ENCODE results near the gene PON1. TPM values are rescaled to one million over a fixed set of nuclear protein-coding genes. Genes with fewer than 3 reads are reported as not detected.
A peak's percentile ranks its signal among the peaks of the same experiment; 100 is the strongest.

PON1 gene
- polyA plus RNA-seq, 2 donors, result not detected

DNA sequence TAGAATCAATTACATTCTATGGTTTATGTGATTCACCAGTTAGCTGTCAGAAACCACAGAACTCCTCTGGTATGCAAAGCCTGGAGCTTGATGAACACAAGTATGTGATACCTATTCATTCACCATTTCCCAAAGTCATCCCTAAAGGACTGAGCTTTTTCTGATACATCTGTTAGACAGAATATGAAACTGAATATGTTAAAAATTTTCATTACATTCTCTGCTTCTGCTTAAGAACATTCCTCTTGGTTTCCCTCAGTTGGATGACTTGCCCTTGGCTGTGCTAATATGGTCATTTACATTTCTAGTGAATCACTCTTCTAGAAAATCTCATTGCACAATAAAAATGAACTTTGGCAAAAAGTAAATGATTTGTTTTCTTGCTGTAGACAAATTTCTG, 10.8 kb upstream of the PON1 start:
- no peaks in the 10 kb centered on the region for H3K36me3 ChIP-seq (ENCODE audit: control insufficient read depth in 2 of 2, insufficient read depth in 2 of 2, low read length in 1 of 2)
- no peaks in the 10 kb centered on the region for H3K4me1 ChIP-seq (ENCODE audit: control insufficient read depth in 2 of 2, insufficient read depth in 2 of 2, low read length in 1 of 2)
- no peaks in the 10 kb centered on the region for H3K27me3 ChIP-seq (ENCODE audit: control insufficient read depth in 1 of 2, insufficient read depth in 2 of 2, low read length in 2 of 2)
- no peaks in the 10 kb centered on the region for H3K9me3 ChIP-seq (ENCODE audit: control insufficient read depth in 2 of 2, insufficient read depth in 1 of 2, low read depth in 1 of 2, low read length in 1 of 2)
- no peak overlapping the region for H3K27ac ChIP-seq (ENCODE audit: low read depth in 2 of 2, low read length in 1 of 2)
- H3K4me3 ChIP-seq (ENCODE audit: low read depth in 1 of 2, low read length in 2 of 2), result no peak overlapping the region

DNA sequence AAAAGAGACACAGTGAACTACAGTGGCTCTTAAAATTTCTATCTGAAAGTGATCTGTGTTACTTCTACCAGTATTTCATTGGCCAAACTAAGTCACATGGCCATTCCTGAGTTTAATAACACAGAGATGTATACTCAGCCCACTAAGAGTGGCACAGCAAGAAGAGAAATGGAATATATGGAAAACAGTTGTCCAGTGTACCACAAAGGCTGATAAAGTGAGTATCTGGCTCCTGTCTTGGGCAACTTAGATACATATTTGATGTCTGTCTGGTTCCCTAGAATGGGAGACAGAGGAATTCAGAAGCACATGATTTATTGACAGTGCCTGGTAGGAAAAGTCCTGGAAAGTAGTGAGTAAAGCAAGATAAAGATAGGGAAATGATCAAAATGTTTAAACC, 10.1 kb upstream of the PON1 start:
- Histone ChIP-seq H3K4me1 (ENCODE audit: control insufficient read depth in 2 of 2, insufficient read depth in 2 of 2, low read length in 1 of 2) (no peaks in the 10 kb centered on the region), H3K36me3 (ENCODE audit: control insufficient read depth in 2 of 2, insufficient read depth in 2 of 2, low read length in 1 of 2) (no peaks in the 10 kb centered on the region), H3K4me3 (ENCODE audit: low read depth in 1 of 2, low read length in 2 of 2) (no peak overlapping the region), H3K9me3 (ENCODE audit: control insufficient read depth in 2 of 2, insufficient read depth in 1 of 2, low read depth in 1 of 2, low read length in 1 of 2) (no peaks in the 10 kb centered on the region), H3K27ac (ENCODE audit: low read depth in 2 of 2, low read length in 1 of 2) (no peak overlapping the region), H3K27me3 (ENCODE audit: control insufficient read depth in 1 of 2, insufficient read depth in 2 of 2, low read length in 2 of 2) (no peaks in the 10 kb centered on the region)

DNA sequence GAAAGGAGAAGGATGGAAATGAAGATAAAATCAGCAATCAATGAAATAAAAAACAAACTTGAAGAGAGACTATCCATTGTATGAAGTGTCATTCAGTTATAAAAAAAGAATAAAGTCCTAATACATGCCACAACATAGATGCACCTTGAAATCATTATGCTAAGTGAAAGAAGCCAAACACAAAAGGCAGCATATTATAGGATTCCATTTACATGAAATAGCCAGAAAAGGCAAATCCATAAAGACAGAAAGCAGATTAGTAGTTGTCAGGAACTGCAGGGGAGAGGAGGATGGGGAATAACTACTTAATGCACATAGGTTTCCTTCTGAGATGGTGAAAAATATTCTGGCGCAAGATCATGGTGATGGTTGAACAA, 6.6 kb upstream of the PON1 start:
- H3K4me3 ChIP-seq (ENCODE audit: low read depth in 1 of 2, low read length in 2 of 2), result peak overlapping the region in 1 of 2 donors; percentile 43
- WGBS, 2 donors, result 95 to 97% methylated on average over 1 of the region's 1 CpG

DNA sequence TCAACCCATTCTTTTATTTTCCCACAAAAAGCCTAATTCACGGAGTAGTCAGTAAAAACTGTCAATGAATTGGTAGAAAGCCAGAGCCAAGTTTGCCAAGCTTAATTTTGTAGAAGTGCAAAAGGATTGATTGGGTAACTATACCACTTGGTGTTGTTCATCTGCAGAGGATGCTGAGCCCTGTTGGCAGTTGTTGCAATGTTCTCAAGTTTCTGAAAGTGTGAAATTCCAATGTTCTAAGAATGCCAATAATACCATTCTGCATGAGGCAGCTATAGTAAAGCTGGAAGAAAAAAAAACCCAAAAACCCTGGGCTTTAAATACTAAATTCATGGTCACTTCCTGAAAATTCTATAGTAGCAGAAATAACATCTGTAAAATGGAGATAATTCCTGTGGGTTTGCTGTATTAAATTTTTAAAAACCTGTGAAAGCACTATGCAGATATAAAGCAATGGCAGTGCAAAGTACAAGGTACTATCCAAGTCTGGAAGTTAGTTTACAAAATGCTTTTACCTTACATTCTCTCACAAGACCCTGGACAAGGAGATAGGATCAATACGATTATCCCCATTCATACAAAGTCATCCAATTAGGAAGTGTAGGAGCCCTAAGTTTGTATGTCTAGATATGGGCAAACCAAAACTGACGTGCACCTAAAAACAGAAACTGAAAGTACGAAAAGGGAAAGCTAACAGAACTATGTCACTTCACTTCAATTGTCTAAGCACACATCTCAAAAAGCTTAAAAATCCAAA, 6.0 kb upstream of the PON1 start:
- H3K4me1 ChIP-seq (ENCODE audit: control insufficient read depth in 2 of 2, insufficient read depth in 2 of 2, low read length in 1 of 2), result no peaks in the 10 kb centered on the region
- no peaks in the 10 kb centered on the region for H3K9me3 ChIP-seq (ENCODE audit: control insufficient read depth in 2 of 2, insufficient read depth in 1 of 2, low read depth in 1 of 2, low read length in 1 of 2)
- H3K27ac ChIP-seq (ENCODE audit: low read depth in 2 of 2, low read length in 1 of 2), result no peak overlapping the region
- peaks cover 0 to 2% of the 10 kb centered on the region in 2 donors for H3K27me3 ChIP-seq (ENCODE audit: control insufficient read depth in 1 of 2, insufficient read depth in 2 of 2, low read length in 2 of 2)
- H3K4me3 ChIP-seq (ENCODE audit: low read depth in 1 of 2, low read length in 2 of 2), result peak overlapping the region in 1 of 2 donors; percentile 43
- WGBS, 2 donors, result 29 to 30% methylated on average over 4 of the region's 4 CpGs
- H3K36me3 ChIP-seq (ENCODE audit: control insufficient read depth in 2 of 2, insufficient read depth in 2 of 2, low read length in 1 of 2), result no peaks in the 10 kb centered on the region

More for the DNA sequence above, 6.6 kb upstream of the PON1 start:
- Histone ChIP-seq H3K9me3 (ENCODE audit: control insufficient read depth in 2 of 2, insufficient read depth in 1 of 2, low read depth in 1 of 2, low read length in 1 of 2) (no peaks in the 10 kb centered on the region), H3K4me1 (ENCODE audit: control insufficient read depth in 2 of 2, insufficient read depth in 2 of 2, low read length in 1 of 2) (no peaks in the 10 kb centered on the region), H3K36me3 (ENCODE audit: control insufficient read depth in 2 of 2, insufficient read depth in 2 of 2, low read length in 1 of 2) (no peaks in the 10 kb centered on the region), H3K27me3 (ENCODE audit: control insufficient read depth in 1 of 2, insufficient read depth in 2 of 2, low read length in 2 of 2) (no peaks in the 10 kb centered on the region), H3K27ac (ENCODE audit: low read depth in 2 of 2, low read length in 1 of 2) (no peak overlapping the region)

DNA sequence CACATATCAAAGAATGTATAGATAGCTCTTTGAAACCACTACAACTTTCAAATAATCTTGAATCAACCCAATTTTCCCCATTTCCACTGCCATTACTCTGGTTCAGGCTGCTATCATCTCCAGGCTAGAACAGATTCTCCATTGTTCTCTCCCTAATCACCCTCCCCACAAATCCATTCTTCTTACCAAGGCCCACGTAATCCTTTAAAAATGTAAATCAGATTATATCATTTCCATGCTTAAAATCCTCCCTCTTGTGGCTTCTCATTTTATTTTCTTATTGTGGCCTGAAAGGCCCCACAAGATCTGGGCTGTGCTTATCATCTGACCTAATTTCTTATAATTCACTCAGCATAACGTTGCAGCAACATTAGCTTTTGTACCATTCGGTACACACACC, 3.0 kb upstream of the PON1 start:
- H3K9me3 ChIP-seq (ENCODE audit: control insufficient read depth in 2 of 2, insufficient read depth in 1 of 2, low read depth in 1 of 2, low read length in 1 of 2), result no peaks in the 10 kb centered on the region
- H3K27me3 ChIP-seq (ENCODE audit: control insufficient read depth in 1 of 2, insufficient read depth in 2 of 2, low read length in 2 of 2), result peaks cover 0 to 5% of the 10 kb centered on the region in 2 donors
- H3K27ac ChIP-seq (ENCODE audit: low read depth in 2 of 2, low read length in 1 of 2), result no peak overlapping the region
- no peaks in the 10 kb centered on the region for H3K36me3 ChIP-seq (ENCODE audit: control insufficient read depth in 2 of 2, insufficient read depth in 2 of 2, low read length in 1 of 2)
- 84 to 85% methylated on average over 3 of the region's 3 CpGs for WGBS, 2 donors
- H3K4me1 ChIP-seq (ENCODE audit: control insufficient read depth in 2 of 2, insufficient read depth in 2 of 2, low read length in 1 of 2), result no peaks in the 10 kb centered on the region
- H3K4me3 ChIP-seq (ENCODE audit: low read depth in 1 of 2, low read length in 2 of 2), result no peak overlapping the region

DNA sequence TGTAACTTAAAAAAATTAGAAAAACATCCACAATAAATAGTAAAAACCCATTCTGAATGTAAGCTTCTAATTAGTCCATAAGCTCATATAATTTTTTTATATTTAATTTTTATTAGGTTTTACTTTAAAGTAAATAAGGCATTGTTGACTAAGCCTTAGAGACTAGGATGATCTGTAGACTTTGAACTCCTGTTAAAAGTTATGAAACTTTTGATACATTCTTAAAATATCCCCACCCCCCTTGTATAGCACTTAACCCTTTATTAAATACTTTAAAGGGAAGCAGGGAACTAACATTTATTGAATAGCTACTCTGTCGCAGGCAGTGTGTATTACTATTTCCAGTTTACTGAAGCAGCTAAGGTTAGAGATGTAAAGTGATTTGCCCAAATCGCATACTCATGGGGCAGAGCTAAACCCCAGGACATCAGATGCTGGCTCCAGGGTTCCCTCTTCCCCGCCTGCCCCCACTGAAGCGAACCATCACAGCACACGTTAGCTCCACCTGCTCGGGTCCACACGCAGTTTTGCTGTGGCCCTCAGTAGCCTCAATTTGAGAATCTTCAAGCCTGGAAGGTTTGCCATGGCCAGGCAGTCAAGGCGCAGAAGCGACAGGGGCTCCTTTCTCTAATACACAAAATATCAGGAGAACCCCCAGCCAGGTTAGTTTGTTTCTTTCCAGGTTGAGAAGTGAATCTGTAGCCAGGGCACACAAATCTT, 762 bp downstream of the PON1 start:
- 85% methylated on average over 9 of the region's 9 CpGs for WGBS, 2 donors

DNA sequence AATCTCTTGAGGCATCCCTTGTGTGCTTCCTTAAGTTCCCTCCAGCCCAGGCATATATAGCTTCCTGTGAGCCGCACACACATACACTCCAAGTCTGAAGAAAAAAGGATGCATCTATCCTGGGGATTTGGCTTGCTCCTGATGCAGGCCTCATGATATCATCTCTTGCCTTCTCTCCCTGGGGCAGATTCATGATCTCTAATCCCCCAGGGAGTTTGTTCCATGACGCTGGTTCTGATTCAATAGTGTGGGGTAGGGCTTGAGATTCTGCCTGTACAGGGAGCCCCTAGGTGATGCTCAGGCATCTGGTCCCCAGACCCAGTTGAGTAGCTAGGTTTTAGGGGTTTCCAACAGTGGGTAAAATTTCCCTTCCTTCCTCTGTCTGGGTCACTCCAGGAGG, 1.5 kb downstream of the PON1 start:
- no peaks in the 10 kb centered on the region for H3K36me3 ChIP-seq (ENCODE audit: control insufficient read depth in 2 of 2, insufficient read depth in 2 of 2, low read length in 1 of 2)
- H3K27me3 ChIP-seq (ENCODE audit: control insufficient read depth in 1 of 2, insufficient read depth in 2 of 2, low read length in 2 of 2), result peaks cover 0 to 5% of the 10 kb centered on the region in 2 donors
- H3K27ac ChIP-seq (ENCODE audit: low read depth in 2 of 2, low read length in 1 of 2), result no peak overlapping the region
- H3K4me1 ChIP-seq (ENCODE audit: control insufficient read depth in 2 of 2, insufficient read depth in 2 of 2, low read length in 1 of 2), result no peaks in the 10 kb centered on the region
- WGBS, 2 donors, result 68 to 76% methylated on average over 2 of the region's 2 CpGs
- H3K9me3 ChIP-seq (ENCODE audit: control insufficient read depth in 2 of 2, insufficient read depth in 1 of 2, low read depth in 1 of 2, low read length in 1 of 2), result no peaks in the 10 kb centered on the region
- H3K4me3 ChIP-seq (ENCODE audit: low read depth in 1 of 2, low read length in 2 of 2), result no peak overlapping the region

More for the DNA sequence above, 762 bp downstream of the PON1 start:
- Histone ChIP-seq H3K4me3 (ENCODE audit: low read depth in 1 of 2, low read length in 2 of 2) (no peak overlapping the region), H3K27ac (ENCODE audit: low read depth in 2 of 2, low read length in 1 of 2) (no peak overlapping the region), H3K36me3 (ENCODE audit: control insufficient read depth in 2 of 2, insufficient read depth in 2 of 2, low read length in 1 of 2) (no peaks in the 10 kb centered on the region), H3K4me1 (ENCODE audit: control insufficient read depth in 2 of 2, insufficient read depth in 2 of 2, low read length in 1 of 2) (no peaks in the 10 kb centered on the region), H3K27me3 (ENCODE audit: control insufficient read depth in 1 of 2, insufficient read depth in 2 of 2, low read length in 2 of 2) (peaks cover 0 to 5% of the 10 kb centered on the region in 2 donors), H3K9me3 (ENCODE audit: control insufficient read depth in 2 of 2, insufficient read depth in 1 of 2, low read depth in 1 of 2, low read length in 1 of 2) (no peaks in the 10 kb centered on the region)

DNA sequence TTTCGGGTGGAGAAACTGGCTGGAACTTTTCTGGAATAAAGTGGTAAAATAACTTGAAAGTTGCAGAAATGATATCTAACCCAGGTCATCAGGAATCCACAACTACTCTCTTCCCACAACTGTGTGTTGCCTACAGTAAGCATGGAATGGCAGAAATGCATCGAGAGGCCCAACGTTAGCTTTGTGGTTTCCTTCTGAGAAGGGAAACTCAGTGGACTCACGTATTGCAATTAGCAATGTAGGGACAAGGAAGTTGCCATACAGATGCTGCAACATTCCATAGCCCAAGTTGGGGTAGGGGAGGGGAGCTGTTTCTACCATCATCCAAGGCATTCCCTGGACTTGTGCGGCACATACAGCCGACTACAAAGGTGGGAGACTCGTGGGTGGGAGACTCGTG, 1.9 kb downstream of the PON1 start:
- no peaks in the 10 kb centered on the region for H3K4me1 ChIP-seq (ENCODE audit: control insufficient read depth in 2 of 2, insufficient read depth in 2 of 2, low read length in 1 of 2)
- no peak overlapping the region for H3K4me3 ChIP-seq (ENCODE audit: low read depth in 1 of 2, low read length in 2 of 2)
- WGBS, 2 donors, result 81 to 88% methylated on average over 8 of the region's 8 CpGs
- H3K27me3 ChIP-seq (ENCODE audit: control insufficient read depth in 1 of 2, insufficient read depth in 2 of 2, low read length in 2 of 2), result peaks cover 0 to 5% of the 10 kb centered on the region in 2 donors
- H3K36me3 ChIP-seq (ENCODE audit: control insufficient read depth in 2 of 2, insufficient read depth in 2 of 2, low read length in 1 of 2), result no peaks in the 10 kb centered on the region
- H3K9me3 ChIP-seq (ENCODE audit: control insufficient read depth in 2 of 2, insufficient read depth in 1 of 2, low read depth in 1 of 2, low read length in 1 of 2), result no peaks in the 10 kb centered on the region
- H3K27ac ChIP-seq (ENCODE audit: low read depth in 2 of 2, low read length in 1 of 2), result no peak overlapping the region

DNA sequence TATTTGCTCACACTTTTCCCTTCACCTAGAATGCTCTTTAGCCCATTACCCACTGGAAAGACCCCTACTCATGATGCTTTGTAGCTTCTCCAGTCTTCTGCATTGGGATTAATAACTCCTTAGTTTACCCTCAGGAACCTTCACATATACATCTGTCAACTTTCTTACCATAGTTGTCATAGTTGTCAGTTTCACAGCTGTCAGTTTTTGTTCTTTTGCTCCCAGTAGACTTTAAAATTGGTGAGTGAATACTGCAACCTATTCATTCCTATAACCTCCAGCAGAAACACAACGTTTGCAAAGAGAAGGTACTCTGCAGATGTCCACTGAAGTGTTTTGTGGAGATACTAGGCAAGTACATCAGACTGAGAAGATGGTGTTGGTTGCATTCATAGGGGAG, 2.6 kb downstream of the PON1 start:
- Histone ChIP-seq H3K4me1 (ENCODE audit: control insufficient read depth in 2 of 2, insufficient read depth in 2 of 2, low read length in 1 of 2) (no peaks in the 10 kb centered on the region), H3K9me3 (ENCODE audit: control insufficient read depth in 2 of 2, insufficient read depth in 1 of 2, low read depth in 1 of 2, low read length in 1 of 2) (no peaks in the 10 kb centered on the region), H3K27me3 (ENCODE audit: control insufficient read depth in 1 of 2, insufficient read depth in 2 of 2, low read length in 2 of 2) (peaks cover 0 to 5% of the 10 kb centered on the region in 2 donors), H3K27ac (ENCODE audit: low read depth in 2 of 2, low read length in 1 of 2) (no peak overlapping the region), H3K36me3 (ENCODE audit: control insufficient read depth in 2 of 2, insufficient read depth in 2 of 2, low read length in 1 of 2) (no peaks in the 10 kb centered on the region), H3K4me3 (ENCODE audit: low read depth in 1 of 2, low read length in 2 of 2) (no peak overlapping the region)
- 53 to 65% methylated on average over 1 of the region's 1 CpG for WGBS, 2 donors

DNA sequence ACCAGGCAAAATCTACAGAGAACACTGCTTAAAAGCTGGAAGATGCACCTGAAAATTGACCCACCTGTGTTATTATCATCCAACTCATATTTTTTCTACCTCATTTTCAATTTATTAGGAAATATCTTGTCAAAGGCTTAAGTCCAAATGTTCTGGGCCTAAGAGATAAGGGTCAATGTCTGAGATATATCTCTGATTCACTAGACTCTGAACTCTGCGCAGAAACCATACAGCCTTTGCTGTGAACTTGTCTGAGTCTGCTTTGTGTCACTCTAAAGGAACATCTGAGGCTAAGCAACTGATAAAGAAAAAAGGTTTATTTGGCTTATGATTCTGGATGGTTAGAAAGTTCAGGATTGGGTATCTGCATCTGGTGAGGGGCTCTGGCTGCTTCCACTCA, 3.7 kb downstream of the PON1 start:
- Histone ChIP-seq H3K27me3 (ENCODE audit: control insufficient read depth in 1 of 2, insufficient read depth in 2 of 2, low read length in 2 of 2) (peaks cover 0 to 5% of the 10 kb centered on the region in 2 donors), H3K27ac (ENCODE audit: low read depth in 2 of 2, low read length in 1 of 2) (no peak overlapping the region), H3K4me3 (ENCODE audit: low read depth in 1 of 2, low read length in 2 of 2) (no peak overlapping the region), H3K36me3 (ENCODE audit: control insufficient read depth in 2 of 2, insufficient read depth in 2 of 2, low read length in 1 of 2) (no peaks in the 10 kb centered on the region), H3K4me1 (ENCODE audit: control insufficient read depth in 2 of 2, insufficient read depth in 2 of 2, low read length in 1 of 2) (no peaks in the 10 kb centered on the region), H3K9me3 (ENCODE audit: control insufficient read depth in 2 of 2, insufficient read depth in 1 of 2, low read depth in 1 of 2, low read length in 1 of 2) (no peaks in the 10 kb centered on the region)
- WGBS, 2 donors, result 97 to 98% methylated on average over 1 of the region's 1 CpG

Data from esophagus (tissue), 2 donors.